Endothelial cell of umbilical vein (primary cell): ENCODE data around the gene RNLS. TPM values are rescaled to one million over a fixed set of nuclear protein-coding genes. Genes with fewer than 3 reads are reported as not detected.

Experiments used
- BruUV-seq: library from RNA; stranded (reverse); fragments of 400-500 nt; replicated peaks from 2 replicates; lab custom pipeline; 2021; lab: Mats Ljungman, UMichigan
- CTCF ChIA-PET: fragments of 300-600, 350-600 bp; sonication (Branson Sonifier 250); formaldehyde crosslinking; loops from one replicate; lab custom pipeline; 2021; ENCODE audit warnings: antibody characterized with exemption, inconsistent platforms; lab: Charles Lee
- POLR2A ChIA-PET: fragments of 300-600, 350-600 bp; sonication (Branson Sonifier 250); formaldehyde crosslinking; loops from one replicate; lab custom pipeline; 2021; ENCODE audit warnings: antibody characterized with exemption, inconsistent platforms; lab: Charles Lee
- DNase-seq: peaks from one replicate; pipeline ENCODE4 v3.0.0-alpha.2; 2011; ENCODE audit warnings: low read depth, low spot score
- FAIRE-seq: peaks from 2 replicates; lab custom pipeline; 2011; peaks lifted over from hg19 to GRCh38; lab: Jason Lieb, UNC
- H2AFZ ChIP-seq: 2 replicates; pipeline ENCODE4 v1.6.0; 2012; ENCODE audit warnings: low read depth, low read length, control low read depth, inconsistent platforms
- H3K27ac ChIP-seq: 2 replicates; pipeline ENCODE4 v1.5.1; 2011; ENCODE audit warnings: low read depth, mild to moderate bottlenecking, control low read depth, low read length, moderate library complexity; ENCODE audit not compliant: insufficient read depth
- H3K27me3 ChIP-seq, 2 experiments: 2 replicates each; pipeline versions ENCODE4 v1.6.0 to v1.6.1; 2011; ENCODE audit warnings: low read length in 2 of 2, mixed read lengths in 1 of 2; ENCODE audit not compliant: control insufficient read depth in 2 of 2, insufficient read depth in 2 of 2
- H3K36me3 ChIP-seq, 2 experiments: 2 replicates in 1 of 2; 3 replicates in 1 of 2; pipeline ENCODE4 v1.5.1; 2011; ENCODE audit warnings: low read length in 2 of 2, mild to moderate bottlenecking in 1 of 2, moderate library complexity in 1 of 2; ENCODE audit not compliant: control insufficient read depth in 2 of 2, insufficient read depth in 2 of 2; ENCODE audit errors: extremely low read depth in 1 of 2
- H3K4me1 ChIP-seq: 3 replicates; pipeline ENCODE4 v1.5.1; 2011; ENCODE audit warnings: mild to moderate bottlenecking, low read length; ENCODE audit not compliant: control insufficient read depth, insufficient read depth; ENCODE audit errors: extremely low read depth
- H3K4me2 ChIP-seq: 2 replicates; pipeline ENCODE4 v1.6.1; 2011; ENCODE audit warnings: low read length, control low read depth, mixed read lengths; ENCODE audit not compliant: insufficient read depth
- H3K4me3 ChIP-seq, 3 experiments: fragments of 200-600 bp in 1 of 3; sonication (generic), shearing (Covaris generic) in 1 of 3; replicated peaks in 1 of 3; 2 replicates each; pipeline ENCODE4 v1.5.1; 2011 to 2016; ENCODE audit warnings: control low read depth in 3 of 3, low read length in 3 of 3, mild to moderate bottlenecking in 2 of 3, inconsistent platforms in 1 of 3, low read depth in 1 of 3, moderate library complexity in 1 of 3; ENCODE audit not compliant: insufficient read depth in 1 of 3
- H3K79me2 ChIP-seq: 2 replicates; pipeline ENCODE4 v1.6.0; 2012; ENCODE audit warnings: low read length, inconsistent platforms; ENCODE audit not compliant: control insufficient read depth, insufficient read depth
- H3K9ac ChIP-seq: replicated peaks from 2 replicates; pipeline ENCODE3; 2011; ENCODE audit warnings: low read length, control low read depth; ENCODE audit not compliant: insufficient read depth; ENCODE audit errors: extremely low read depth
- H3K9me1 ChIP-seq: replicated peaks from 3 replicates; pipeline ENCODE4 v1.6.0; 2011; ENCODE audit warnings: mild to moderate bottlenecking, low read length; ENCODE audit not compliant: control insufficient read depth, insufficient read depth; ENCODE audit errors: extremely low read depth
- H3K9me3 ChIP-seq: replicated peaks from 2 replicates; pipeline ENCODE4 v1.5.1; 2012; ENCODE audit warnings: low read length, inconsistent platforms; ENCODE audit not compliant: control insufficient read depth, insufficient read depth
- H4K20me1 ChIP-seq: replicated peaks from 2 replicates; pipeline ENCODE3; 2011; ENCODE audit warnings: mild to moderate bottlenecking, low read length; ENCODE audit not compliant: control insufficient read depth, insufficient read depth; ENCODE audit errors: extremely low read depth
- CTCF ChIP-seq, 2 donors: IDR thresholded peaks; 1 replicate in 1 of 2; 2 replicates in 1 of 2; pipeline ENCODE4 v1.5.1; 2011; ENCODE audit warnings: low read length in 2 of 2, mild to moderate bottlenecking in 2 of 2, moderate library complexity in 2 of 2, control low read depth in 1 of 2, inconsistent platforms in 1 of 2, low read depth in 1 of 2; ENCODE audit not compliant: insufficient read depth in 1 of 2; ENCODE audit errors: extremely low read depth in 1 of 2
- EZH2 ChIP-seq: IDR thresholded peaks from 2 replicates; pipeline ENCODE4 v1.6.1; 2012; ENCODE audit warnings: borderline replicate concordance, low read depth, mild to moderate bottlenecking, moderate library complexity, low read length, inconsistent platforms; ENCODE audit not compliant: severe bottlenecking
- FOS ChIP-seq: IDR thresholded peaks from 2 replicates; pipeline ENCODE4 v1.6.1; 2011; ENCODE audit warnings: mild to moderate bottlenecking, low read length, moderate library complexity, borderline replicate concordance; ENCODE audit not compliant: insufficient read depth
- GATA2 ChIP-seq: IDR thresholded peaks from 2 replicates; pipeline ENCODE4 v1.7.0; 2011; ENCODE audit warnings: low read depth, mild to moderate bottlenecking, moderate library complexity, mixed read lengths, low read length; ENCODE audit not compliant: insufficient read length, insufficient read depth
- JUN ChIP-seq: IDR thresholded peaks from 2 replicates; pipeline ENCODE4 v1.6.1; 2011; ENCODE audit warnings: borderline replicate concordance, low read depth; ENCODE audit not compliant: insufficient read length, insufficient read depth
- MAX ChIP-seq: IDR thresholded peaks from 2 replicates; pipeline ENCODE4 v1.6.1; 2011; ENCODE audit not compliant: insufficient read depth, insufficient read length
- MYC ChIP-seq: IDR thresholded peaks from one replicate; pipeline ENCODE4 v1.6.1; 2011; ENCODE audit warnings: mild to moderate bottlenecking, low read depth, low read length
- POLR2A ChIP-seq: IDR thresholded peaks from 2 replicates; pipeline ENCODE4 v1.6.1; 2012; ENCODE audit warnings: low read depth, mild to moderate bottlenecking, control low read depth, low read length
- POLR2AphosphoS5 ChIP-seq: IDR thresholded peaks from 2 replicates; pipeline ENCODE4 v1.6.1; 2012; ENCODE audit warnings: low read depth, mild to moderate bottlenecking, control low read depth, low read length, moderate library complexity; ENCODE audit not compliant: insufficient read depth
- dilution Hi-C: fragments of 300-500 bp; cut with MboI; formaldehyde crosslinking; loops from one replicate; pipeline ENCODE4 v1.15.0; 2019; ENCODE audit warnings: low sequenced_read_pairs; ENCODE audit not compliant: extremely low pct_ligation_motif_present
- intact Hi-C: fragments of 100-400 bp; cut with micrococcal nuclease; formaldehyde crosslinking; loops from one replicate; pipeline ENCODE4 v1.10.0; 2022
- polyA plus RNA-seq, 4 experiments: library from polyadenylated mRNA; depleted of rRNA in 3 of 4; stranded (reverse) in 3 of 4; unstranded in 1 of 4; fragments of >200 nt; gene quantifications; 2 replicates each; pipeline versions ENCODE4 v1.2.1 to v1.2.3, GENCODE V29; 2011 to 2012; ENCODE audit warnings: missing spikeins in 1 of 4
- total RNA-seq: library from RNA; stranded (reverse); gene quantifications from 2 replicates; pipeline ENCODE4 v1.2.3, GENCODE V29; 2021

The RNLS gene
- total and polyA plus RNA-seq, 2 donors (not counting 3 experiments of a cell fraction or from before 2014, with no cell fraction given) = 2.5 to 4.6 TPM

- H3K4me3 ChIP-seq = no peak overlapping the region
- FAIRE-seq (no peak), DNase-seq (no peak)
- no TSS peak for BruUV-seq
- H4K20me1 ChIP-seq = no peaks in the 10 kb centered on the region
- CTCF ChIA-PET = no interaction called here
- H3K79me2 ChIP-seq = no peaks in the 10 kb centered on the region
- peaks cover 2 to 3% of the 10 kb centered on the region in 2 experiments for H3K27me3 ChIP-seq
- H3K36me3 ChIP-seq = no peaks in the 10 kb centered on the region
- H3K27ac ChIP-seq = no peak overlapping the region
- dilution Hi-C loops = no loop called here
- no peaks in the 10 kb centered on the region for H3K4me1 ChIP-seq
- no peak overlapping the region for H3K9ac ChIP-seq
- H2AFZ ChIP-seq = no peak overlapping the region
- H3K4me2 ChIP-seq = no peak overlapping the region
- H3K9me3 ChIP-seq = no peaks in the 10 kb centered on the region
- no peaks in the 10 kb centered on the region for H3K9me1 ChIP-seq
- intact Hi-C loops = no loop called here
- TF ChIP-seq MYC (no peak), POLR2A (no peak), FOS (no peak), JUN (no peak), POLR2AphosphoS5 (no peak), MAX (no peak), GATA2 (no peak), CTCF (IDR thresholded peaks at IDR 0.05; ENCODE audit: extremely low read depth in 1 of 2, insufficient read depth in 1 of 2, low read depth in 1 of 2, low read length in 2 of 2) (no peak), EZH2 (no peak)
- POLR2A ChIA-PET = no interaction called here
These were observed 124.9 kb downstream of the RNLS start for GRCh38 chr10:88458209-88458608.
